C4-2B (cell line): ENCODE measurements around the gene PRKAG1.

Experiments used
- ZFX ChIP-seq: fragments of 450-650 bp; IDR thresholded peaks from 2 replicates; pipeline ENCODE4 v1.6.1; 2017
- TF ChIP-seq, protein P1 (sequence below): fragments of 450-650 bp; conservative IDR thresholded peaks from 2 replicates; pipeline ENCODE4 v1.5.1; 2017; ENCODE audit warnings: mild to moderate bottlenecking

DNA sequence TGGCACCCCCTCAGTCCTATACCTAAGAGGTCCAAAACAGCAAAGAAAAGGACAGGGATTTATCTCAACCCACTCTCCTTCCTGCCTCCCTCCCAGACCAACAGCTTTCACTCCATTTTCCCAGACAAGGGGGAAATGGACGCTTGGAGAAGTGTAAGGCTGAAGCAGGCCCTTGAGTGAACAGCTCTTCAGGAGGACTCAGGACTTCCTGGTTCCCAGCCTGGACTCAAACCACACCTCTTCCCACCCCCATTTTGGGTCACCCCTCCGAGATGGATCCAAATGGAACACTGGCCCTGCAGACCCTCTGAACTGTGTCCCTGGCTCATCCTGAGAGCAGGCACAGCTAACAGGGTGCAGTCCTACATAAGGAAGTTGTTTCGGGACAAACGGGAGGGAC lies 39.3 kb upstream of the PRKAG1 start:
- TF ChIP-seq, protein P1, sequence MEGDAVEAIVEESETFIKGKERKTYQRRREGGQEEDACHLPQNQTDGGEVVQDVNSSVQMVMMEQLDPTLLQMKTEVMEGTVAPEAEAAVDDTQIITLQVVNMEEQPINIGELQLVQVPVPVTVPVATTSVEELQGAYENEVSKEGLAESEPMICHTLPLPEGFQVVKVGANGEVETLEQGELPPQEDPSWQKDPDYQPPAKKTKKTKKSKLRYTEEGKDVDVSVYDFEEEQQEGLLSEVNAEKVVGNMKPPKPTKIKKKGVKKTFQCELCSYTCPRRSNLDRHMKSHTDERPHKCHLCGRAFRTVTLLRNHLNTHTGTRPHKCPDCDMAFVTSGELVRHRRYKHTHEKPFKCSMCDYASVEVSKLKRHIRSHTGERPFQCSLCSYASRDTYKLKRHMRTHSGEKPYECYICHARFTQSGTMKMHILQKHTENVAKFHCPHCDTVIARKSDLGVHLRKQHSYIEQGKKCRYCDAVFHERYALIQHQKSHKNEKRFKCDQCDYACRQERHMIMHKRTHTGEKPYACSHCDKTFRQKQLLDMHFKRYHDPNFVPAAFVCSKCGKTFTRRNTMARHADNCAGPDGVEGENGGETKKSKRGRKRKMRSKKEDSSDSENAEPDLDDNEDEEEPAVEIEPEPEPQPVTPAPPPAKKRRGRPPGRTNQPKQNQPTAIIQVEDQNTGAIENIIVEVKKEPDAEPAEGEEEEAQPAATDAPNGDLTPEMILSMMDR, result no peak
- TF ChIP-seq ZFX, result no peak
